GM19328 (cell line): ENCODE results near the gene LRRC45.

Experiments
- ATAC-seq: cut with Tn5 transposase; IDR thresholded peaks from one replicate; pipeline ENCODE4 v1.9.1; 2021; ENCODE audit warnings: mild to moderate bottlenecking, moderate library complexity; ENCODE audit not compliant: unreplicated experiment

Gene LRRC45

GRCh38 chr17:81993729-81994592 lies 29.1 kb upstream of the LRRC45 start:
- no peak for ATAC-seq

- ATAC-seq, result no peak
These were observed 28.3 kb upstream of the LRRC45 start for GRCh38 chr17:81994593-81995462.

- no peak for ATAC-seq
These were observed 27.5 kb upstream of the LRRC45 start for GRCh38 chr17:81995463-81996231.

DNA sequence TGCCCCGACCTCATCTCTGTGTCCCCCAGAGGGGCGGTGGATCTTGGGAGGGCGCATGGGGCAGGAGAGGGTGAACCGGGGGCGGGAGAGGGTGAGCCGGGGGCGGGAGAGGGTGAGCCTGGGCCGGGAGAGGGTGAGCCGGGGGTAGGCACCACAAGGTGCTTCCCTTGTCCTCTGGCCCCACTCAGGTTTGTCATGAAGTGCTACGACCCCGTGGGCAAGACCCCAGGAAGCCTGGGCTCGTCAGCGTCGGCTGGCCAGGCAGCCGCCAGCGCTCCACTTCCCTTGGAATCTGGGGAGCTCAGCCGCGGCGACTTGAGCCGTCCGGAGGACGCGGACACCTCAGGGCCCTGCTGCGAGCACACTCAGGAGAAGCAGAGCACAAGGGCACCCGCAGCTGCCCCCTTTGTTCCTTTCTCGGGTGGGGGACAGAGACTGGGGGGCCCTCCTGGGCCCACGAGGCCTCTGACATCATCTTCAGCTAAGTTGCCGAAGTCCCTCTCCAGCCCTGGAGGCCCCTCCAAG lies 26.8 kb upstream of the LRRC45 start:
- ATAC-seq, result no peak

DNA sequence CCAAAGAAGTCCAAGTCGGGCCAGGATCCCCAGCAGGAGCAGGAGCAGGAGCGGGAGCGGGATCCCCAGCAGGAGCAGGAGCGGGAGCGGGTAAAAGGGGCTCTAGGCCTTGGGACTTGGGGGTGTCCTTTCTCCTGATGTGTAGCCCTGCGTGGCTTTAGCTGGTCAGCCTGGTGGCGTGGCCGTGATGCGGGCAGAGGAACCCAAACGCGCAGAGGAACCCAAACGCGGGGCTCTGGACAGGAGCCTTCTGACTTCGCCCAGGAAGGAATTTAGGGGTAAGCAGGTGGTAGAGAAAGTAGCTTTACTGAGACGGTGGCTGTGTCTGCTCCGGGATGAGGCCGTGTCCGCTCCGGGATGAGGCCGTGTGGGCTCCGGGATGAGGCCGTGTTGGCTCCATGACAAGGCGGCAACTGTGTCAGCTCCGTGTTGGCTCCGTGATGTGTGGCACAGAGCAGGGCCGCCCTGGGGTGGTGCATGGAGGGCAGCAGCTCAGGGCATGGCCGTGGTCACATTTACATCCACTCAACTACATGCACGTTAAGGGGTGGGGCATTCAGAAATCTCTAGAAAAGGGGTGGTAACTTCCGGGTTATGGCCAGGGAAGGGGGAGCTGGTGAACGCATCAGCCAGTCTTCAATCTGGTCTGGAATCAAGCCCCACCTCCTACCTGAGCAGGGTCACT lies 26.2 kb upstream of the LRRC45 start:
- ATAC-seq, result no peak

- no peak for ATAC-seq
These were observed 24.9 kb upstream of the LRRC45 start for GRCh38 chr17:81998212-81998611.

DNA sequence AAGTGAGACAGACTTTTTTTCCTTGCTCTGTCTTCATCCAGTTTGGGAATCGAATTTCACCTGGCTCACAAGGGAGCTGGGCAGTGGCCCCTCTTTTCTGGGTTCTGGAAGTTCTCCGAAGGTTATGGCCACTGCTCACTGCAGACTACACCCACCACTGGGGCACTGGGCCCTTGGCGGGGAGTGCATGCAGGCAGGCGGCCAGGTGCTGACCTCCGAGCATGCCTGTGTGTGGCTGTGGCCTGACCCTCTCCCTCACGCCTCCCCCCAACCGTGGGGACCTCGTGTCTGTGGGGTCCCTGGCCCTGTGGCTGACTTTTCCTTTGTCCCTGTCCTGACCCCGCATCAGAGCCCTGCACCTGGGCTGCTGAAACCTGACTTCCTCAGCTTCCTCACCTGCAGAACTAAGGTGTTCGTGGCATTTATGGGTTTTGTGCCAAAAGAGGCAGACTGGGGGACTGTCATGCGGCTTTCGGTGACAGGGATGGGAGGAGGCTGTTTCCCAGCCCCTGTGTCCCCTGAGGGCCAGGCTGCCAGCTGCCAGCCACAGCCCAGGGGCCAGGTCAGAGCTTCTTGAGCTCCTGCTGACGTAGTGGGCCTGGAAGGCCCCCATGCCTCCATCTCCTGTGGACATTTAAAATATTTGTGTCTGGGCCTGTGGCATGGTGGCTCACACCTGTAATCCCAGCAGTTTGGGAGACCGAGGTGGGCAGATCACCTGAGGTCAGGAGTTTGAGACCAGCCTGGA lies 24.2 kb upstream of the LRRC45 start:
- ATAC-seq, result no peak

DNA sequence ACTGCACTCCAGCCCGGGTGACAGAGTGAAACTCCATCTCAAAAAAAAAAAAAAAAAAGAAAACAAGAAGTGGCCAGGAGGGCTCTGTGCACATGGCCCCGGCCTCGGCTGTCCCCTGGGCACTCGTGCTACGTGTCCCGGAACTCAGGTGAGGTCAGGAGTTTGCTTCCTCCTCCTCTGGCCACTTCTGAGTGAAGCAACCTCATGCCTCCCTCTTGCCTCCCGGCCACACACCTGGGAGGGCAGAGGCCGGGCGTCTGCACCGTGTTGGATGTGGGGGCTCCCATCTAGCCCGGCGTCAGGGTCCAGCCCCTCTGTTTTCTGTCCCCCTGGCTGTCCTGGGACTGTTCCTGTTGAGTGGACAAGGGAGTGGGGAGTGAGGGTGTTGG lies 23.5 kb upstream of the LRRC45 start:
- ATAC-seq, result no peak

- no peak for ATAC-seq
These were observed 22.9 kb upstream of the LRRC45 start for GRCh38 chr17:81999976-82000802.

GRCh38 chr17:82000803-82001570 lies 22.1 kb upstream of the LRRC45 start:
- no peak for ATAC-seq

DNA sequence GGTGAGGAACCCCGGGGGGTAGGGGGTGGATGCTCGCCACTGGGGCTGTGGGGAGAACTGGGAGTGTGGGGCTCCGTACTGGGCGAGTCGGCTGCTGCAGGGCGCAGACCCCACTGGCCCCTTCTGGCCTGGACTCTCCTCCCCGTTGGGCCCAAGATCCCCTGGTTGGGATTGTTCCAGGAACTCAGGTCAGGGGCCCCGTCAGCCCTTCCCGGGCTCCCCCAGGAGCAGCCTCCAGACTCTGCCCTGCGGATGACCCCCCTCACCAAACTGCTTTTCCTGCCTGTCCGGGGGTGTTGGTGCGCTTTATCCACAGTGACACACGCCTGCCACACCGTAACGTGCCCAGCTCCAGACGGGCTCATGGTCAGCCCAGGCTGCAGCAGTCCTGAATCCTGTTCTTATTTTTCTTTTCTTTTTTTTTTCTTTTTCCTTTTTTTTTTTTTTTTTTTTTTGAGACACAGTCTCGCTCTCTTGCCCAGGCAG lies 21.5 kb upstream of the LRRC45 start:
- ATAC-seq, result no peak

- no peak for ATAC-seq
These were observed 19.4 kb upstream of the LRRC45 start for GRCh38 chr17:82003411-82004381.

GRCh38 chr17:82004517-82005455 lies 18.3 kb upstream of the LRRC45 start:
- no peak for ATAC-seq

DNA sequence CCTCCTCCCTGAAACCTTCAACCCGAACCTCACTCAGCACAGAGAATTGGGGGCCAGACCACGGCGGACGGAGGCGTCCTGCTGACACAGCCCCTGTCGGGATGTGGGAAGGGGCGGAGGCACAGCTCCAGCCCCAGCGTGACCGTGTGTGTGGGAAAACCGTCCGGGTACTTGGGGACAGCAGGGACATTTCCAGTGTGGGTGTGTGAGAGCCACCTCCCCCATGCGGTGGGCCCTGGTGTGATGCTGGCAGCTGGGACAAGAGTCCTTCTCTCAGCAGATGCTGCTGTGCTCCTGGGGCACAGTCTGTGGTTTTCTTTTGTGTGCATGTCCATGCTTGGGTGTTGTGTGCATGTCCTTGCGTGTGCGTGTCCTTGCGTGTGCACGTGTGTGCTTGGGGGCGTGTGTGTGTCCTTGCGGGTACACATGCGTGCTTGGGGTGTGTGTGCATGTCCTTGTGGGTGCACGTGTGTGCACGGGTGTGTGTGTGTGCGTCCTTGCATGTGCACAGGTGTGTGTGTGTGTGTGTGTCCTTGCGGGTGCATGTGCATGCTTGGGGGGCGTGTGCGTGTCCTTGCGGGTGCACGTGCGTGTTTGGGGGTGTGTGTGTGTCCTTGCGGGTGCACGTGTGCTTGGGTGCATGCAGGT lies 17.3 kb upstream of the LRRC45 start:
- ATAC-seq, result no peak
